GM18861 (cell line): Measurements from ENCODE around the gene LSM2.
A peak's percentile ranks its signal among the peaks of the same experiment; 100 is the strongest.
"Not testable (repeated sequence)": the region's sequence is repeated elsewhere in the genome, so short reads cannot be mapped to it uniquely, and the experiment has no call there.

Source experiments
- ATAC-seq: cut with Tn5 transposase; IDR thresholded peaks from one replicate; pipeline ENCODE4 v1.9.1; 2021; ENCODE audit not compliant: unreplicated experiment

Gene LSM2

GRCh38 chr6:31827286-31828079, 20.7 kb upstream of the LSM2 start, which contains the start of gene HSPA1B:
Gene HSPA1B, plus strand, starts transcription at chr6:31827738. Its CDS starts 213 bp downstream, at chr6:31827951.
- peak; percentile 60 for ATAC-seq

DNA sequence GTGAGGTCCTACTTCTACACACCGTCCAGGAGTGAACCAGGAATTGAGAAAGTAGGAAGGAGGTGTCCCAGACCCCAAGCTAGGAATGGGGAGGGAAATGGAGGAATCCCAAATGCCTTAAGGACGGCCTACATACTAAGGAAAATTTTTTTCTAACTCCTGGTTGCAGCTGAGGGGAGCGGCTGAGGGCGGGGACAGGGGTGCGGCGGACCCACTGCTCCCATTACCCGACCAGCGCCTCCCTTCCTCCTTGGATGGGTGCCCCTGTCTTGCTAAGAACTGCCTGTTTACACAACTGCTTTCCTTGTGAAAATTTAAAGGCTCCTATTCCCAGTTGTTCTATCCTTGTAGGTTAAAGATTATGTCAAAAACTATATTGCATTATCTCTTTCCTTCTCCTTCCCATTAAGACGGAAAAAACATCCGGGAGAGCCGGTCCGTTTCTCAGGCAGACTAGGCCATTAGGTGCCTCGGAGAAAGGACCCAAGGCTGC, 20.1 kb upstream of the LSM2 start:
- ATAC-seq = no peak

DNA sequence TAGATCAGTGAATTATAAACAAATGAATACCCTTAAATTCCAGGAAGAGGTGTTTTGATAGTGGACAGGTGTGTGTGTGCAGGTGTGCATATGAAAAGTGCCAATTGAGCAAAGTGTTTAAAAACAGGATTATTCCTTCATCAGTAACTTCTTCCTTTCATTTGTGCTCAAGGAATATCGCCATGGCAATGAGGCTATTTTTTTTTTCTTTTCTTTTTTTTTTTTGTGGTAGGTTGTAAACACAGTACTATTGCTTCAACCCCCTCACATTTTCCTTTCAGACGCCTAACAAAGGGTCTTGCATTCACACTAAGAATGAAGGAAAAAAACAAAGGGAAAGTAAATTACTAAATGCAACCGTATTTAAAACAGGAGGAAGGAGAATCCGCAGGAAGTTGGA, 18.8 kb upstream of the LSM2 start:
- no peak for ATAC-seq

- ATAC-seq = not testable (repeated sequence)
Measured at GRCh38 chr6:31823592-31824196, 16.9 kb upstream of the LSM2 start.

GRCh38 chr6:31822036-31822821, 15.5 kb upstream of the LSM2 start:
- peak; percentile 21 for ATAC-seq

DNA sequence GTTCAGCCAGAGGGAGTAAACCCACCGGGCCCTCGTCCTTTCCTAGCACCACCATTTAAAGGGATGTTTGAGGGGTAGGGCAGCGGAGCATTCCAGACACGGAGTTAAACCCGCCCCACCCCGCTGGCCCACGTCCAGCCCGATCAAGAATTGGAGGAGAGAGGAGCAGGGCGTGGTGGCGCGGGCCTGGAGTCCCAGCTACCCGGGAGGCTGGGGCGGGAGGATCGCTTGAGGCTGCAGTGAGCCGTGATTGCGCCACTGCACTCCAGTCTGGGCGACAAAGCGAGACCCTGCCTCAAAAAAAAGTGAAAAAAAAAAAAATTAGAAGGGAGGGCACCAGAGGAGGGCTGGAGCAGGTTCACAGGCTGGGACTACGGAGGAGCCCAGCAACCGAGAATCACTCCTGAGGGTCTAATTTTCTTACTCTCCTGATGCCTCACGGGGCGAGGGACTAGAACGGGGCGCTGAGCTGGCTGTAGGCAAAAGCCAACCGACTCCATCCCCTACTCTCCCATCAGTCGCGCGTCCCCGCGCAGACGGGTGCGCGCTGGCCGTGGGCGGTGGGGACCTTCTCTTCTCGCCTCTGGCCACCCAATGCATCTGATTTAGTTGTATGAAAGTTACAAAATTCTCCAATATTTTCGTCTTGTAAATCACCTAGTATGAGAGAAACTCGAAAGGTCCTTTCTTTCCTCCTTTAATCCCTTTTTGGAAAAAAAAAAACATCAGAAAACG, 14.7 kb upstream of the LSM2 start:
- peak; percentile 36 for ATAC-seq

GRCh38 chr6:31820399-31820798, 13.6 kb upstream of the LSM2 start:
- not testable (repeated sequence) for ATAC-seq

GRCh38 chr6:31819871-31820299, 13.1 kb upstream of the LSM2 start:
- no peak for ATAC-seq

DNA sequence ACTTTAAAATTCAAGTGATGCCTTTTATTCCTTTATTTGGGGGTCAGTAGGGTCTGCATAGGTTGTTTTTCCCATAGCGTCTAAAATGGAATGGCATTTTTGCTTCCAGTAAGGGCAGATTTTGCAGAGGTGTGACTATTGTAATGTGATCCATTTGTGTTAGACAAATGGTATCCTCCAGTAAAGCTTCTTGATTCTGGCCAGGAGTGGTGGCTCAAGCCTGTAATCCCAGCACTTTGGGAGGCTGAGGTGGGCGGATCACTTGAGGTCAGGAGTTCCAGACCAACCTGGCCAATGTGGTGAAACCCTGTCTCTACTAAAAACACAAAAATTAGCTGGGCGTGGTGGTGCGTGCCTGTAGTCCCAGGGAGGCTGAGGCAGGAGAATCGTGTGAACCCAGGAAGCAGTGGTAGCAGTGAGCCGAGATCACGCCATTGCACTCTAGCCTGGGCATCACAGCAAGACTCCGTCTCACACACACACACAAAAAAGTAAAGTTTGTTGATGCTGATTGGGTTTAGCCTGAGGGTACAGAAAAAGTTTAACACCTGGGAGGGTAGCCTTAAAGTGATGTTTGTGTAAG, 11.3 kb upstream of the LSM2 start:
- not testable (repeated sequence) for ATAC-seq

GRCh38 chr6:31817133-31817928, 10.6 kb upstream of the LSM2 start:
- ATAC-seq = not testable (repeated sequence)

DNA sequence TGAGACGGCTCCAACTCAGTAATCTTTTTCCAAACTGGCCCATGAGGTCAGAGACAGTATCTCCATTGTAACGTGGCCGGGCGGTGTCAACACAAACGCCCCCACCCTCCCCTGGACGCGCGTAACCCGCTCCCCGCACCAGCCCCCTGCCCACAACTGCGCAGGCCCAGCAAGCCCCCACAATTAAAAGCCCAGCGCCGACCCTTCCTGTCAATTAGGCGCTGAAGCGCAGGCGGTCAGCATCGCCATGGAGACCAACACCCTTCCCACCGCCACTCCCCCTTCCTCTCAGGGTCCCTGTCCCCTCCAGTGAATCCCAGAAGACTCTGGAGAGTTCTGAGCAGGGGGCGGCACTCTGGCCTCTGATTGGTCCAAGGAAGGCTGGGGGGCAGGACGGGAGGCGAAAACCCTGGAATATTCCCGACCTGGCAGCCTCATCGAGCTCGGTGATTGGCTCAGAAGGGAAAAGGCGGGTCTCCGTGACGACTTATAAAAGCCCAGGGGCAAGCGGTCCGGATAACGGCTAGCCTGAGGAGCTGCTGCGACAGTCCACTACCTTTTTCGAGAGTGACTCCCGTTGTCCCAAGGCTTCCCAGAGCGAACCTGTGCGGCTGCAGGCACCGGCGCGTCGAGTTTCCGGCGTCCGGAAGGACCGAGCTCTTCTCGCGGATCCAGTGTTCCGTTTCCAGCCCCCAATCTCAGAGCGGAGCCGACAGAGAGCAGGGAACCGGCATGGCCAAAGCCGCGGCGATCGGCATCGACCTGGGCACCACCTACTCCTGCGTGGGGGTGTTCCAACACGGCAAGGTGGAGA, 8.5 kb upstream of the LSM2 start, which contains the start of the genes HSPA1A and HSPA1L:
Gene HSPA1A, plus strand, starts transcription at position 519 of the 814 bp plus-strand sequence. Its CDS starts 214 bp downstream, at position 733.
Gene HSPA1L, minus strand, starts transcription at position 259 of the 814 bp plus-strand sequence. CDS start 3,311 bp downstream, outside the sequence.
- no peak for ATAC-seq

- ATAC-seq = no peak
Measured at GRCh38 chr6:31814677-31815024, 7.9 kb upstream of the LSM2 start.

- ATAC-seq = no peak
Measured at GRCh38 chr6:31813465-31813849, 6.7 kb upstream of the LSM2 start.

GRCh38 chr6:31811645-31812044, 4.9 kb upstream of the LSM2 start:
- ATAC-seq = no peak

GRCh38 chr6:31808599-31808998, 1.8 kb upstream of the LSM2 start:
- ATAC-seq = not testable (repeated sequence)

DNA sequence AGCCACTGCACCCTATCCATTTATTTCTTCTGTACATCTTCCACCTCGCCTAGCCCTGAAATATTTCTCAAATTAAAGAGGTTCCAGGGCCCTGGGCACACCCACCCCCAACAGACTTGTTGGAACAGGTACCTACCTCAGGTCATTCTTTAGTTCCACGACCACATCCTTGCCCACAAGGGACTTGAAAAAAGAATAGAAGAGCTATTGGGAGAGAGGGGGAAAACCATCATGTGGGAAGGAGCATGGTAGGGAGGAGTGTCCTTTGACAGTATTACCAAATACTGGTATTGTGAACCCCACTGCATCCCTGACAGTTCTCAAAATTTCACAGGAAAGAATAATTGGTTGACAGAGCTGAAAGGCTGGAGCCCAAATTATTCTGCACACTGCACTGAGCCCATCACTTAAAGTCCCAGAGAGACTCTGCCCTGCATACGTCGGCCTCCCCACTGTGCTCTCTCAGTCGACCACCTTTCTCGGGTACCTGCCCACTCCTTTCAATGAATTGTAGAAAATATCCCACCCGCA, 762 bp downstream of the LSM2 start:
- ATAC-seq = peak; percentile 8

GRCh38 chr6:31801031-31801927, 5.5 kb downstream of the LSM2 start:
- not testable (repeated sequence) for ATAC-seq
